Anterior cingulate cortex (tissue), 58 donors: ENCODE data around the gene MEN1.

Source experiments
- DNase-seq, 58 donors: peaks; one replicate each; lab custom pipeline; 2025; lab: John Stamatoyannopoulos, UW

Gene MEN1

GRCh38 chr11:64810271-64810890 lies at the start of gene MEN1:
Gene MEN1, minus strand, starts transcription at chr11:64810551. Its CDS starts 442 bp downstream, at chr11:64810109.
- peak; percentile 73 to 98 (median 95) for DNase-seq

GRCh38 chr11:64859542-64860414 lies 49.4 kb upstream of the MEN1 start:
- DNase-seq = no peak

GRCh38 chr11:64858467-64859263 lies 48.3 kb upstream of the MEN1 start:
- no peak for DNase-seq

GRCh38 chr11:64857485-64857884 lies 47.1 kb upstream of the MEN1 start:
- DNase-seq = no peak

GRCh38 chr11:64856382-64857227 lies 46.3 kb upstream of the MEN1 start:
- peak in 36 of 58 donors; percentile 8 to 63 (median 34) for DNase-seq

- no peak for DNase-seq
Measured at GRCh38 chr11:64855596-64856304, 45.4 kb upstream of the MEN1 start.

GRCh38 chr11:64854534-64855502 lies 44.5 kb upstream of the MEN1 start:
- peak in 3 of 58 donors; percentile 23 to 46 (median 41) for DNase-seq

GRCh38 chr11:64854157-64854533 lies 43.8 kb upstream of the MEN1 start:
- no peak for DNase-seq

GRCh38 chr11:64853709-64854108 lies 43.4 kb upstream of the MEN1 start:
- no peak for DNase-seq

- DNase-seq = no peak
Measured at GRCh38 chr11:64852804-64853509, 42.6 kb upstream of the MEN1 start.

- no peak for DNase-seq
Measured at GRCh38 chr11:64851831-64852351, 41.5 kb upstream of the MEN1 start.

GRCh38 chr11:64850979-64851567 lies 40.7 kb upstream of the MEN1 start:
- DNase-seq = no peak

GRCh38 chr11:64849598-64850356 lies 39.4 kb upstream of the MEN1 start:
- peak in 1 of 58 donors; percentile 6 for DNase-seq

- no peak for DNase-seq
Measured at GRCh38 chr11:64848826-64849597, 38.7 kb upstream of the MEN1 start.

- DNase-seq = no peak
Measured at GRCh38 chr11:64848214-64848825, 38.0 kb upstream of the MEN1 start.
